NCI-H69 (cell line): ENCODE results near the gene GJA3.

Experiments used
- DNase-seq: peaks from one replicate; lab custom pipeline; 2025; lab: John Stamatoyannopoulos, UW

The GJA3 gene

GRCh38 chr13:20160306-20161274 is at the start of gene GJA3:
TSS of gene GJA3 (minus strand) at chr13:20161052. CDS start at chr13:20143288, 17,764 bp downstream.
- peak; percentile 17 for DNase-seq

- DNase-seq = no peak
Observed at GRCh38 chr13:20209948-20210347, 49.1 kb upstream of the GJA3 start.

- no peak for DNase-seq
Observed at GRCh38 chr13:20206698-20207235, 45.9 kb upstream of the GJA3 start.

GRCh38 chr13:20206065-20206697 is 45.3 kb upstream of the GJA3 start:
- DNase-seq = no peak

GRCh38 chr13:20198781-20199180 is 37.9 kb upstream of the GJA3 start:
- no peak for DNase-seq

GRCh38 chr13:20197361-20197834 is 36.5 kb upstream of the GJA3 start:
- DNase-seq = peak; percentile 28

- DNase-seq = no peak
Observed at GRCh38 chr13:20195801-20196200, 34.9 kb upstream of the GJA3 start.

GRCh38 chr13:20193907-20194631 is 33.2 kb upstream of the GJA3 start:
- no peak for DNase-seq

- DNase-seq = no peak
Observed at GRCh38 chr13:20193162-20193906, 32.5 kb upstream of the GJA3 start.

- DNase-seq = peak; percentile 7
Observed at GRCh38 chr13:20192836-20193161, 31.9 kb upstream of the GJA3 start, which contains the start of gene GJB2. TSS of gene GJB2 (minus strand) at chr13:20192938. CDS start at chr13:20189581, 3,357 bp downstream.

GRCh38 chr13:20192158-20192835 is 31.4 kb upstream of the GJA3 start:
- DNase-seq = no peak

GRCh38 chr13:20191311-20192157 is 30.7 kb upstream of the GJA3 start:
- DNase-seq = no peak

GRCh38 chr13:20190481-20191310 is 29.8 kb upstream of the GJA3 start:
- DNase-seq = no peak

- DNase-seq = no peak
Observed at GRCh38 chr13:20190076-20190475, 29.2 kb upstream of the GJA3 start.

- no peak for DNase-seq
Observed at GRCh38 chr13:20188667-20189553, 28.1 kb upstream of the GJA3 start.

GRCh38 chr13:20186771-20187170 is 25.9 kb upstream of the GJA3 start:
- DNase-seq = no peak

GRCh38 chr13:20185366-20186056 is 24.7 kb upstream of the GJA3 start:
- no peak for DNase-seq
